Dermis blood vessel endothelial cell (primary cell): Measurements from ENCODE around the gene RPP21. TPM values are rescaled to one million over a fixed set of nuclear protein-coding genes. Genes with fewer than 3 reads are reported as not detected.
"Not testable (repeated sequence)": the region's sequence is repeated elsewhere in the genome, so short reads cannot be mapped to it uniquely, and the experiment has no call there.

ENCODE experiments used
- DNase-seq: peaks from one replicate; pipeline ENCODE4 v3.0.0; 2010
- total RNA-seq: library from RNA; depleted of rRNA; stranded (reverse); fragments of >200 nt; gene quantifications from 2 replicates; pipeline ENCODE4 v1.2.3, GENCODE V29; 2014

The RPP21 gene
- total RNA-seq, 1 donor from 2014 or later: 26.9 TPM

GRCh38 chr6:30331981-30332380 is 13.0 kb upstream of the RPP21 start:
- no peak for DNase-seq

GRCh38 chr6:30334075-30334783 is 10.7 kb upstream of the RPP21 start:
- DNase-seq: no peak

- DNase-seq: no peak
These were observed 4.3 kb upstream of the RPP21 start for GRCh38 chr6:30340589-30341054.

- DNase-seq: no peak
These were observed 3.7 kb upstream of the RPP21 start for GRCh38 chr6:30341218-30341617.

GRCh38 chr6:30341728-30342127 is 3.2 kb upstream of the RPP21 start:
- DNase-seq: no peak

- DNase-seq: no peak
These were observed 627 bp upstream of the RPP21 start for GRCh38 chr6:30344191-30344867.

GRCh38 chr6:30345852-30346251 is 896 bp downstream of the RPP21 start:
- DNase-seq: no peak

GRCh38 chr6:30348957-30349356 is 4.0 kb downstream of the RPP21 start:
- DNase-seq: no peak

- DNase-seq: no peak
These were observed 4.6 kb downstream of the RPP21 start for GRCh38 chr6:30349421-30350177.

GRCh38 chr6:30350524-30350923 is 5.6 kb downstream of the RPP21 start:
- no peak for DNase-seq

- DNase-seq: no peak
These were observed 7.6 kb downstream of the RPP21 start for GRCh38 chr6:30352550-30352949.

- DNase-seq: no peak
These were observed 10.3 kb downstream of the RPP21 start for GRCh38 chr6:30355281-30355680.

GRCh38 chr6:30356536-30356935 is 11.6 kb downstream of the RPP21 start:
- DNase-seq: no peak

- peak; percentile 81 for DNase-seq
These were observed 13.0 kb downstream of the RPP21 start for GRCh38 chr6:30357678-30358540.

- no peak for DNase-seq
These were observed 14.3 kb downstream of the RPP21 start for GRCh38 chr6:30359276-30359675.

- no peak for DNase-seq
These were observed 15.2 kb downstream of the RPP21 start for GRCh38 chr6:30360139-30360538.

GRCh38 chr6:30361661-30362060 is 16.7 kb downstream of the RPP21 start:
- no peak for DNase-seq

- DNase-seq: no peak
These were observed 18.5 kb downstream of the RPP21 start for GRCh38 chr6:30363459-30363858.

- no peak for DNase-seq
These were observed 19.6 kb downstream of the RPP21 start for GRCh38 chr6:30364591-30364990.

- DNase-seq: not testable (repeated sequence)
These were observed 24.3 kb downstream of the RPP21 start for GRCh38 chr6:30369280-30369679.

- DNase-seq: peak; percentile 30
These were observed 33.5 kb downstream of the RPP21 start for GRCh38 chr6:30378290-30378937.

- DNase-seq: no peak
These were observed 35.5 kb downstream of the RPP21 start for GRCh38 chr6:30380464-30380863.
